HepG2 (cell line): ENCODE results near the gene TTLL10. TPM values are rescaled to one million over a fixed set of nuclear protein-coding genes. Genes with fewer than 3 reads are reported as not detected.

Experiments
- AGO1 ChIP-seq: fragments of 200-400 bp; formaldehyde crosslinking; IDR thresholded peaks from 2 replicates; pipeline ENCODE4 v1.6.1; 2017; ENCODE audit warnings: mild to moderate bottlenecking, low read depth, low read length, moderate library complexity; ENCODE audit not compliant: poor library complexity, severe bottlenecking
- CAMTA2 ChIP-seq: sonication (generic); formaldehyde crosslinking; IDR thresholded peaks from 2 replicates; pipeline ENCODE4 v1.4.0; 2020; ENCODE audit warnings: mild to moderate bottlenecking, missing genetic modification reagents, borderline replicate concordance
- EZH2 ChIP-seq: conservative IDR thresholded peaks from 2 replicates; pipeline ENCODE4 v1.6.1; 2012; ENCODE audit warnings: mild to moderate bottlenecking, low read depth, low read length, moderate library complexity
- KMT2A ChIP-seq: sonication (generic); formaldehyde crosslinking; IDR thresholded peaks from 2 replicates; pipeline ENCODE4 v1.4.0; 2020; ENCODE audit warnings: missing genetic modification reagents
- MTA1 ChIP-seq: sonication (generic); formaldehyde crosslinking; IDR thresholded peaks from 2 replicates; pipeline ENCODE4 v1.4.0; 2020; ENCODE audit warnings: missing genetic modification reagents, mild to moderate bottlenecking, borderline replicate concordance
- MTF1 ChIP-seq: sonication (generic); formaldehyde crosslinking; IDR thresholded peaks from 2 replicates; pipeline ENCODE4 v1.5.0; 2020; ENCODE audit warnings: missing genetic modification reagents
- NFYC ChIP-seq: IDR thresholded peaks from 2 replicates; pipeline ENCODE4 v1.6.1; 2016; ENCODE audit warnings: missing genetic modification reagents, missing compliant biosample characterization
- PAF1 ChIP-seq: IDR thresholded peaks from 2 replicates; pipeline ENCODE4 v1.6.1; 2016; ENCODE audit warnings: missing genetic modification reagents, missing compliant biosample characterization
- RARA ChIP-seq: IDR thresholded peaks from 2 replicates; pipeline ENCODE4 v1.6.1; 2016; ENCODE audit warnings: missing genetic modification reagents, missing compliant biosample characterization
- RFX5 ChIP-seq: IDR thresholded peaks from 2 replicates; pipeline ENCODE4 v1.6.1; 2011; ENCODE audit warnings: low read depth, low read length, improper control_type of control experiment
- ZFP82 ChIP-seq: sonication (generic); formaldehyde crosslinking; IDR thresholded peaks from 2 replicates; pipeline ENCODE4 v1.5.1; 2020; ENCODE audit warnings: mild to moderate bottlenecking, missing genetic modification reagents, borderline replicate concordance
- ZNF343 ChIP-seq: sonication (generic); formaldehyde crosslinking; IDR thresholded peaks from 2 replicates; pipeline ENCODE4 v1.4.0; 2020; ENCODE audit warnings: mild to moderate bottlenecking, missing genetic modification reagents
- ZNF572 ChIP-seq: sonication (generic); formaldehyde crosslinking; IDR thresholded peaks from 2 replicates; pipeline ENCODE4 v1.5.1; 2020; ENCODE audit warnings: mild to moderate bottlenecking, missing genetic modification reagents
- ZNF780A ChIP-seq: sonication (generic); formaldehyde crosslinking; IDR thresholded peaks from 2 replicates; pipeline ENCODE4 v1.8.0; 2022; ENCODE audit warnings: mild to moderate bottlenecking, missing genetic modification reagents, moderate library complexity
- polyA plus RNA-seq, 8 experiments: library from polyadenylated mRNA; depleted of rRNA in 3 of 8; stranded (reverse) in 7 of 8; unstranded in 1 of 8; fragments of >200 nt; fragmentation: Illumina TruSeq in 4 of 8; extraction: Trizol in 4 of 8; gene quantifications; 2 replicates each; pipeline versions ENCODE4 v1.2.1 to v1.2.3, GENCODE V29; 2011 to 2016; ENCODE audit warnings: low read depth in 4 of 8, missing spikeins in 1 of 8, mixed read lengths in 1 of 8; ENCODE audit not compliant: insufficient read depth in 1 of 8
- total RNA-seq, 5 experiments: library from RNA; depleted of rRNA; stranded (reverse); fragments of >200 nt; fragmentation: Illumina TruSeq; extraction: Trizol; gene quantifications; 2 replicates each; pipeline ENCODE4 v1.2.3, GENCODE V29; 2016; ENCODE audit warnings: low read depth in 1 of 5
- TF ChIP-seq, protein P1 (sequence below): sonication (generic); formaldehyde crosslinking; IDR thresholded peaks from 2 replicates; pipeline ENCODE4 v1.5.0; 2020; ENCODE audit warnings: missing genetic modification reagents
- TF ChIP-seq, protein P2 (sequence below): sonication (generic); formaldehyde crosslinking; IDR thresholded peaks from 2 replicates; pipeline ENCODE4 v1.4.0; 2020; ENCODE audit warnings: missing genetic modification reagents
- TF ChIP-seq, protein P3 (sequence below): sonication (generic); formaldehyde crosslinking; IDR thresholded peaks from 2 replicates; pipeline ENCODE4 v1.5.0; 2020; ENCODE audit warnings: missing genetic modification reagents
- TF ChIP-seq, protein P4 (sequence below), 2 experiments: IDR thresholded peaks; 2 replicates each; pipeline ENCODE4 v1.6.1; 2011 to 2012; ENCODE audit warnings: low read length in 2 of 2, borderline replicate concordance in 1 of 2, low read depth in 1 of 2, mild to moderate bottlenecking in 1 of 2, moderate library complexity in 1 of 2

The TTLL10 gene
- total and polyA plus RNA-seq, 2 of the 13 experiments (the other 11 are each of a cell fraction or from before 2014, with no cell fraction given), result not detected

DNA sequence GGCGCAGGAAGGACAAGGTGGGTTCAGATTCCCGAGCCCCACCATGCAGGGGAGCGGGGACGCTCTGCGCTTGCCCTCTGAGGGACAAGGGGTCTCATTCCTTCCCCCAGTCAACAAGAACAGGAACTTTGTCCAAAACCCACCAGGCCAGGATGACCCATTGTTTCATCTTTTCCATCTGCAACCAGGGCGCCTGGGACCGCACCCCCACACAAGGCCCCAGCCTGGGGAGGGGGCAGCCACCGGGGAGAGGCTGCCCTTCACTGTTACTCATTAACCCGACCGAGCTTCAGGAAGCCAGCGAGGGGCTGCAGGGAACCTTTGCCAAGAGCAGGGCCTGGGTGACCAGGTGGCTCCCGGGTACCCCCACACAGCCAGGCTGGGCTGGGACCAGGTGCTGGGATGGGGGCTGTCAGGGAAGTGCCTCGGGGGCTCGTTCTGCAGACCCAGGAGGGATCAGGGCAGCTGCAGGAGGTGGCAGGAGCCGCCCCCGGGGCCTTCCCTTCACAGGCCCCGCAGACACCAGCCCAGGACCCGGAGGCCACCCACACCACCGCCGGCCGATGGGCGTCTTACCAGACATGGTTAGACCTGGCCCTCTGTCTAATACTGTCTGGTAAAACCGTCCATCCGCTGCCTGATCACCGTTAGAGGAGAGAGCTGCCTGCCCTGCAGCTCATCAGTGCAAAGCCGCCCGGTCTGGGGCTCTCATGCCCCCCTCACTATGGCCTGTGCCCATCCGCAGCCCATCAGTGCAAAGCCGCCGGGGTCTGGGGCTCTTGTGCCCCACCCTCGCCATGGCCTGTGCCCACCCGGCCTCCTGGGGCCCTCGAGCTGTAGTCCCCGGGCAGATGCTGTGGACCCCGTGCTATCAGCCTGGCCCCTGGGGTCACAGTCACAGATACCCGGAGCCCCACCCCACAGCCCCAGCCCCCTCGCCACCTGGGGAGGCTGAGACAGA, 4.9 kb upstream of the TTLL10 start (continued):
- TF ChIP-seq, protein P1, sequence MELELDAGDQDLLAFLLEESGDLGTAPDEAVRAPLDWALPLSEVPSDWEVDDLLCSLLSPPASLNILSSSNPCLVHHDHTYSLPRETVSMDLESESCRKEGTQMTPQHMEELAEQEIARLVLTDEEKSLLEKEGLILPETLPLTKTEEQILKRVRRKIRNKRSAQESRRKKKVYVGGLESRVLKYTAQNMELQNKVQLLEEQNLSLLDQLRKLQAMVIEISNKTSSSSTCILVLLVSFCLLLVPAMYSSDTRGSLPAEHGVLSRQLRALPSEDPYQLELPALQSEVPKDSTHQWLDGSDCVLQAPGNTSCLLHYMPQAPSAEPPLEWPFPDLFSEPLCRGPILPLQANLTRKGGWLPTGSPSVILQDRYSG (CRISPR knock-in tag), result no peak
- no peak for TF ChIP-seq KMT2A (CRISPR knock-in tag)
- TF ChIP-seq, protein P2, sequence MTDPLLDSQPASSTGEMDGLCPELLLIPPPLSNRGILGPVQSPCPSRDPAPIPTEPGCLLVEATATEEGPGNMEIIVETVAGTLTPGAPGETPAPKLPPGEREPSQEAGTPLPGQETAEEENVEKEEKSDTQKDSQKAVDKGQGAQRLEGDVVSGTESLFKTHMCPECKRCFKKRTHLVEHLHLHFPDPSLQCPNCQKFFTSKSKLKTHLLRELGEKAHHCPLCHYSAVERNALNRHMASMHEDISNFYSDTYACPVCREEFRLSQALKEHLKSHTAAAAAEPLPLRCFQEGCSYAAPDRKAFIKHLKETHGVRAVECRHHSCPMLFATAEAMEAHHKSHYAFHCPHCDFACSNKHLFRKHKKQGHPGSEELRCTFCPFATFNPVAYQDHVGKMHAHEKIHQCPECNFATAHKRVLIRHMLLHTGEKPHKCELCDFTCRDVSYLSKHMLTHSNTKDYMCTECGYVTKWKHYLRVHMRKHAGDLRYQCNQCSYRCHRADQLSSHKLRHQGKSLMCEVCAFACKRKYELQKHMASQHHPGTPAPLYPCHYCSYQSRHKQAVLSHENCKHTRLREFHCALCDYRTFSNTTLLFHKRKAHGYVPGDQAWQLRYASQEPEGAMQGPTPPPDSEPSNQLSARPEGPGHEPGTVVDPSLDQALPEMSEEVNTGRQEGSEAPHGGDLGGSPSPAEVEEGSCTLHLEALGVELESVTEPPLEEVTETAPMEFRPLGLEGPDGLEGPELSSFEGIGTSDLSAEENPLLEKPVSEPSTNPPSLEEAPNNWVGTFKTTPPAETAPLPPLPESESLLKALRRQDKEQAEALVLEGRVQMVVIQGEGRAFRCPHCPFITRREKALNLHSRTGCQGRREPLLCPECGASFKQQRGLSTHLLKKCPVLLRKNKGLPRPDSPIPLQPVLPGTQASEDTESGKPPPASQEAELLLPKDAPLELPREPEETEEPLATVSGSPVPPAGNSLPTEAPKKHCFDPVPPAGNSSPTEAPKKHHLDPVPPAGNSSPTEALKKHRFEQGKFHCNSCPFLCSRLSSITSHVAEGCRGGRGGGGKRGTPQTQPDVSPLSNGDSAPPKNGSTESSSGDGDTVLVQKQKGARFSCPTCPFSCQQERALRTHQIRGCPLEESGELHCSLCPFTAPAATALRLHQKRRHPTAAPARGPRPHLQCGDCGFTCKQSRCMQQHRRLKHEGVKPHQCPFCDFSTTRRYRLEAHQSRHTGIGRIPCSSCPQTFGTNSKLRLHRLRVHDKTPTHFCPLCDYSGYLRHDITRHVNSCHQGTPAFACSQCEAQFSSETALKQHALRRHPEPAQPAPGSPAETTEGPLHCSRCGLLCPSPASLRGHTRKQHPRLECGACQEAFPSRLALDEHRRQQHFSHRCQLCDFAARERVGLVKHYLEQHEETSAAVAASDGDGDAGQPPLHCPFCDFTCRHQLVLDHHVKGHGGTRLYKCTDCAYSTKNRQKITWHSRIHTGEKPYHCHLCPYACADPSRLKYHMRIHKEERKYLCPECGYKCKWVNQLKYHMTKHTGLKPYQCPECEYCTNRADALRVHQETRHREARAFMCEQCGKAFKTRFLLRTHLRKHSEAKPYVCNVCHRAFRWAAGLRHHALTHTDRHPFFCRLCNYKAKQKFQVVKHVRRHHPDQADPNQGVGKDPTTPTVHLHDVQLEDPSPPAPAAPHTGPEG, result no peak
- TF ChIP-seq PAF1 (CRISPR knock-in tag), result no peak
- no peak for TF ChIP-seq ZNF572
- TF ChIP-seq RFX5, result no peak
- TF ChIP-seq, protein P3, sequence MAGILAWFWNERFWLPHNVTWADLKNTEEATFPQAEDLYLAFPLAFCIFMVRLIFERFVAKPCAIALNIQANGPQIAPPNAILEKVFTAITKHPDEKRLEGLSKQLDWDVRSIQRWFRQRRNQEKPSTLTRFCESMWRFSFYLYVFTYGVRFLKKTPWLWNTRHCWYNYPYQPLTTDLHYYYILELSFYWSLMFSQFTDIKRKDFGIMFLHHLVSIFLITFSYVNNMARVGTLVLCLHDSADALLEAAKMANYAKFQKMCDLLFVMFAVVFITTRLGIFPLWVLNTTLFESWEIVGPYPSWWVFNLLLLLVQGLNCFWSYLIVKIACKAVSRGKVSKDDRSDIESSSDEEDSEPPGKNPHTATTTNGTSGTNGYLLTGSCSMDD (CRISPR knock-in tag), result no peak
- TF ChIP-seq RARA, result no peak
- no peak for TF ChIP-seq CAMTA2 (CRISPR knock-in tag)
- no peak for TF ChIP-seq ZFP82 (CRISPR knock-in tag)
- TF ChIP-seq MTF1, result no peak
- TF ChIP-seq ZNF780A (CRISPR knock-in tag), result no peak
- no peak for TF ChIP-seq MTA1 (CRISPR knock-in tag)
- TF ChIP-seq, protein P4, sequence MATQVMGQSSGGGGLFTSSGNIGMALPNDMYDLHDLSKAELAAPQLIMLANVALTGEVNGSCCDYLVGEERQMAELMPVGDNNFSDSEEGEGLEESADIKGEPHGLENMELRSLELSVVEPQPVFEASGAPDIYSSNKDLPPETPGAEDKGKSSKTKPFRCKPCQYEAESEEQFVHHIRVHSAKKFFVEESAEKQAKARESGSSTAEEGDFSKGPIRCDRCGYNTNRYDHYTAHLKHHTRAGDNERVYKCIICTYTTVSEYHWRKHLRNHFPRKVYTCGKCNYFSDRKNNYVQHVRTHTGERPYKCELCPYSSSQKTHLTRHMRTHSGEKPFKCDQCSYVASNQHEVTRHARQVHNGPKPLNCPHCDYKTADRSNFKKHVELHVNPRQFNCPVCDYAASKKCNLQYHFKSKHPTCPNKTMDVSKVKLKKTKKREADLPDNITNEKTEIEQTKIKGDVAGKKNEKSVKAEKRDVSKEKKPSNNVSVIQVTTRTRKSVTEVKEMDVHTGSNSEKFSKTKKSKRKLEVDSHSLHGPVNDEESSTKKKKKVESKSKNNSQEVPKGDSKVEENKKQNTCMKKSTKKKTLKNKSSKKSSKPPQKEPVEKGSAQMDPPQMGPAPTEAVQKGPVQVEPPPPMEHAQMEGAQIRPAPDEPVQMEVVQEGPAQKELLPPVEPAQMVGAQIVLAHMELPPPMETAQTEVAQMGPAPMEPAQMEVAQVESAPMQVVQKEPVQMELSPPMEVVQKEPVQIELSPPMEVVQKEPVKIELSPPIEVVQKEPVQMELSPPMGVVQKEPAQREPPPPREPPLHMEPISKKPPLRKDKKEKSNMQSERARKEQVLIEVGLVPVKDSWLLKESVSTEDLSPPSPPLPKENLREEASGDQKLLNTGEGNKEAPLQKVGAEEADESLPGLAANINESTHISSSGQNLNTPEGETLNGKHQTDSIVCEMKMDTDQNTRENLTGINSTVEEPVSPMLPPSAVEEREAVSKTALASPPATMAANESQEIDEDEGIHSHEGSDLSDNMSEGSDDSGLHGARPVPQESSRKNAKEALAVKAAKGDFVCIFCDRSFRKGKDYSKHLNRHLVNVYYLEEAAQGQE (IDR thresholded peaks at IDR 0.05; ENCODE audit: borderline replicate concordance in 1 of 2, low read depth in 1 of 2, low read length in 2 of 2), result no peak
- TF ChIP-seq ZNF343 (CRISPR knock-in tag), result no peak
- TF ChIP-seq NFYC, result no peak
- no peak for TF ChIP-seq EZH2
- TF ChIP-seq AGO1, result no peak
